GM23338 (cell line): ENCODE results near the gene MS4A15. TPM values are rescaled to one million over a fixed set of nuclear protein-coding genes. Genes with fewer than 3 reads are reported as not detected.
A peak's percentile ranks its signal among the peaks of the same experiment; 100 is the strongest.

Source experiments
- ATAC-seq: fragments of 200-7000 bp; cut with Tn5 transposase; 3 replicates; pipeline ENCODE4 v1.9.1; 2020
- DNase-seq: peaks from one replicate; pipeline ENCODE4 v3.0.0-alpha.2; 2015; ENCODE audit warnings: low spot score
- H2AFZ ChIP-seq: fragments of 200-600 bp; sonication (generic); 2 replicates; pipeline ENCODE4 v1.8.0; 2016; ENCODE audit warnings: antibody characterized with exemption, mild to moderate bottlenecking, moderate library complexity
- H3F3A ChIP-seq: fragments of 200-600 bp; sonication (generic); replicated peaks from 2 replicates; pipeline ENCODE4 v1.8.0; 2017; ENCODE audit warnings: antibody characterized with exemption, mixed run types, low read depth
- H3K27ac ChIP-seq: fragments of 200-600 bp; sonication (generic); 2 replicates; pipeline ENCODE4 v1.6.1; 2016; ENCODE audit warnings: low read depth
- H3K27me3 ChIP-seq: fragments of 200-600 bp; sonication (generic); 2 replicates; pipeline ENCODE4 v1.8.0; 2016; ENCODE audit warnings: mild to moderate bottlenecking, mixed run types, moderate library complexity; ENCODE audit not compliant: insufficient read depth
- H3K36me3 ChIP-seq: fragments of 200-600 bp; sonication (generic); 2 replicates; pipeline ENCODE4 v1.8.0; 2016; ENCODE audit warnings: mild to moderate bottlenecking; ENCODE audit not compliant: insufficient read depth
- H3K4me1 ChIP-seq: fragments of 200-600 bp; sonication (generic); 2 replicates; pipeline ENCODE4 v1.8.0; 2016; ENCODE audit warnings: mild to moderate bottlenecking, moderate library complexity; ENCODE audit not compliant: insufficient read depth
- H3K4me2 ChIP-seq: fragments of 200-600 bp; sonication (generic); 2 replicates; pipeline ENCODE4 v1.7.1; 2017; ENCODE audit warnings: mixed run types
- H3K4me3 ChIP-seq: fragments of 200-600 bp; sonication (generic); 2 replicates; pipeline ENCODE4 v1.6.1; 2016; ENCODE audit warnings: mixed run types
- H3K79me2 ChIP-seq: fragments of 200-600 bp; sonication (generic); replicated peaks from 2 replicates; pipeline ENCODE4 v1.8.0; 2017; ENCODE audit warnings: mild to moderate bottlenecking; ENCODE audit not compliant: insufficient read depth
- H3K9me2 ChIP-seq: fragments of 200-600 bp; sonication (generic); 2 replicates; pipeline ENCODE4 v1.8.0; 2017; ENCODE audit not compliant: insufficient read depth
- H4K20me1 ChIP-seq: fragments of 200-600 bp; sonication (generic); replicated peaks from 2 replicates; pipeline ENCODE4 v1.8.0; 2017; ENCODE audit warnings: mild to moderate bottlenecking; ENCODE audit not compliant: insufficient read depth
- H3K27ac Mint-ChIP-seq: 2 replicates; pipeline ENCODE4 v1.8.0; 2020; ENCODE audit warnings: inconsistent platforms, mild to moderate bottlenecking, moderate library complexity, mixed read lengths
- H3K27me3 Mint-ChIP-seq: 3 replicates; pipeline ENCODE4 v1.8.0; 2022; ENCODE audit warnings: low read depth, mild to moderate bottlenecking, moderate library complexity, mixed read lengths, inconsistent platforms; ENCODE audit not compliant: insufficient read depth, poor library complexity
- H3K36me3 Mint-ChIP-seq: 3 replicates; pipeline ENCODE4 v1.8.0; 2021; ENCODE audit warnings: low read depth, mild to moderate bottlenecking, inconsistent platforms, moderate library complexity, mixed read lengths
- H3K4me1 Mint-ChIP-seq: 3 replicates; pipeline ENCODE4 v1.8.0; 2020; ENCODE audit warnings: mild to moderate bottlenecking, inconsistent platforms, mixed read lengths
- H3K4me3 Mint-ChIP-seq: 3 replicates; pipeline ENCODE4 v1.8.0; 2021; ENCODE audit warnings: moderate library complexity, mild to moderate bottlenecking, inconsistent platforms, mixed read lengths
- H3K9me3 Mint-ChIP-seq: 3 replicates; pipeline ENCODE4 v1.8.0; 2020; ENCODE audit warnings: moderate library complexity, mild to moderate bottlenecking, inconsistent platforms, mixed read lengths
- STAT1 ChIP-seq: IDR thresholded peaks from one replicate; pipeline ENCODE4 v1.6.1; 2016; ENCODE audit warnings: antibody characterized with exemption; ENCODE audit not compliant: unreplicated experiment
- ZNF114 ChIP-seq: fragments of 250-450 bp; sonication (Bioruptor Pico); IDR thresholded peaks from 2 replicates; pipeline ENCODE4 v1.5.0; 2020; ENCODE audit warnings: mild to moderate bottlenecking, moderate library complexity
- ZNF331 ChIP-seq: fragments of 250-450 bp; sonication (Bioruptor Pico); IDR thresholded peaks from 2 replicates; pipeline ENCODE4 v1.5.0; 2020; ENCODE audit warnings: low read depth, mild to moderate bottlenecking, moderate library complexity
- polyA plus RNA-seq: library from polyadenylated mRNA; unstranded; fragments of >200 nt; fragmentation: Nextera tagmentation; extraction: Ambion mirVana; gene quantifications from 2 replicates; pipeline ENCODE4 v1.2.1, GENCODE V29; 2016
- total RNA-seq: library from RNA; depleted of rRNA; stranded (reverse); fragments of >200 nt; shearing (Covaris generic); gene quantifications from 2 replicates; pipeline ENCODE4 v1.2.3, GENCODE V29; 2014
- TF ChIP-seq, protein P1 (sequence below): fragments of 250-450 bp; sonication (Bioruptor Pico); IDR thresholded peaks from 2 replicates; pipeline ENCODE4 v1.5.0; 2020; ENCODE audit warnings: mild to moderate bottlenecking, moderate library complexity
- TF ChIP-seq, protein P2 (sequence below): IDR thresholded peaks from 2 replicates; pipeline ENCODE4 v1.6.1; 2016; ENCODE audit warnings: antibody characterized with exemption

Gene MS4A15
- total and polyA plus RNA-seq, 2 experiments from 2014 or later: 0.44 TPM; not detected in 1

- TF ChIP-seq, protein P1, sequence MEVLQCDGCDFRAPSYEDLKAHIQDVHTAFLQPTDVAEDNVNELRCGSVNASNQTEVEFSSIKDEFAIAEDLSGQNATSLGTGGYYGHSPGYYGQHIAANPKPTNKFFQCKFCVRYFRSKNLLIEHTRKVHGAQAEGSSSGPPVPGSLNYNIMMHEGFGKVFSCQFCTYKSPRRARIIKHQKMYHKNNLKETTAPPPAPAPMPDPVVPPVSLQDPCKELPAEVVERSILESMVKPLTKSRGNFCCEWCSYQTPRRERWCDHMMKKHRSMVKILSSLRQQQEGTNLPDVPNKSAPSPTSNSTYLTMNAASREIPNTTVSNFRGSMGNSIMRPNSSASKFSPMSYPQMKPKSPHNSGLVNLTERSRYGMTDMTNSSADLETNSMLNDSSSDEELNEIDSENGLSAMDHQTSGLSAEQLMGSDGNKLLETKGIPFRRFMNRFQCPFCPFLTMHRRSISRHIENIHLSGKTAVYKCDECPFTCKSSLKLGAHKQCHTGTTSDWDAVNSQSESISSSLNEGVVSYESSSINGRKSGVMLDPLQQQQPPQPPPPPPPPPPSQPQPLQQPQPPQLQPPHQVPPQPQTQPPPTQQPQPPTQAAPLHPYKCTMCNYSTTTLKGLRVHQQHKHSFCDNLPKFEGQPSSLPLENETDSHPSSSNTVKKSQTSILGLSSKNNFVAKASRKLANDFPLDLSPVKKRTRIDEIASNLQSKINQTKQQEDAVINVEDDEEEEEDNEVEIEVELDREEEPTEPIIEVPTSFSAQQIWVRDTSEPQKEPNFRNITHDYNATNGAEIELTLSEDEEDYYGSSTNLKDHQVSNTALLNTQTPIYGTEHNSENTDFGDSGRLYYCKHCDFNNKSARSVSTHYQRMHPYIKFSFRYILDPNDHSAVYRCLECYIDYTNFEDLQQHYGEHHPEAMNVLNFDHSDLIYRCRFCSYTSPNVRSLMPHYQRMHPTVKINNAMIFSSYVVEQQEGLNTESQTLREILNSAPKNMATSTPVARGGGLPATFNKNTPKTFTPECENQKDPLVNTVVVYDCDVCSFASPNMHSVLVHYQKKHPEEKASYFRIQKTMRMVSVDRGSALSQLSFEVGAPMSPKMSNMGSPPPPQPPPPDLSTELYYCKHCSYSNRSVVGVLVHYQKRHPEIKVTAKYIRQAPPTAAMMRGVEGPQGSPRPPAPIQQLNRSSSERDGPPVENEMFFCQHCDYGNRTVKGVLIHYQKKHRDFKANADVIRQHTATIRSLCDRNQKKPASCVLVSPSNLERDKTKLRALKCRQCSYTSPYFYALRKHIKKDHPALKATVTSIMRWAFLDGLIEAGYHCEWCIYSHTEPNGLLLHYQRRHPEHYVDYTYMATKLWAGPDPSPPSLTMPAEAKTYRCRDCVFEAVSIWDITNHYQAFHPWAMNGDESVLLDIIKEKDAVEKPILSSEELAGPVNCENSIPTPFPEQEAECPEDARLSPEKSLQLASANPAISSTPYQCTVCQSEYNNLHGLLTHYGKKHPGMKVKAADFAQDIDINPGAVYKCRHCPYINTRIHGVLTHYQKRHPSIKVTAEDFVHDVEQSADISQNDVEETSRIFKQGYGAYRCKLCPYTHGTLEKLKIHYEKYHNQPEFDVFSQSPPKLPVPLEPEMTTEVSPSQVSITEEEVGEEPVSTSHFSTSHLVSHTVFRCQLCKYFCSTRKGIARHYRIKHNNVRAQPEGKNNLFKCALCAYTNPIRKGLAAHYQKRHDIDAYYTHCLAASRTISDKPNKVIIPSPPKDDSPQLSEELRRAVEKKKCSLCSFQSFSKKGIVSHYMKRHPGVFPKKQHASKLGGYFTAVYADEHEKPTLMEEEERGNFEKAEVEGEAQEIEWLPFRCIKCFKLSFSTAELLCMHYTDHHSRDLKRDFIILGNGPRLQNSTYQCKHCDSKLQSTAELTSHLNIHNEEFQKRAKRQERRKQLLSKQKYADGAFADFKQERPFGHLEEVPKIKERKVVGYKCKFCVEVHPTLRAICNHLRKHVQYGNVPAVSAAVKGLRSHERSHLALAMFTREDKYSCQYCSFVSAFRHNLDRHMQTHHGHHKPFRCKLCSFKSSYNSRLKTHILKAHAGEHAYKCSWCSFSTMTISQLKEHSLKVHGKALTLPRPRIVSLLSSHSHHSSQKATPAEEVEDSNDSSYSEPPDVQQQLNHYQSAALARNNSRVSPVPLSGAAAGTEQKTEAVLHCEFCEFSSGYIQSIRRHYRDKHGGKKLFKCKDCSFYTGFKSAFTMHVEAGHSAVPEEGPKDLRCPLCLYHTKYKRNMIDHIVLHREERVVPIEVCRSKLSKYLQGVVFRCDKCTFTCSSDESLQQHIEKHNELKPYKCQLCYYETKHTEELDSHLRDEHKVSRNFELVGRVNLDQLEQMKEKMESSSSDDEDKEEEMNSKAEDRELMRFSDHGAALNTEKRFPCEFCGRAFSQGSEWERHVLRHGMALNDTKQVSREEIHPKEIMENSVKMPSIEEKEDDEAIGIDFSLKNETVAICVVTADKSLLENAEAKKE: no peak
- no peak for TF ChIP-seq ZNF114
Measured at GRCh38 chr11:60801194-60801593, 44.5 kb downstream of the MS4A15 start (continued).

DNA sequence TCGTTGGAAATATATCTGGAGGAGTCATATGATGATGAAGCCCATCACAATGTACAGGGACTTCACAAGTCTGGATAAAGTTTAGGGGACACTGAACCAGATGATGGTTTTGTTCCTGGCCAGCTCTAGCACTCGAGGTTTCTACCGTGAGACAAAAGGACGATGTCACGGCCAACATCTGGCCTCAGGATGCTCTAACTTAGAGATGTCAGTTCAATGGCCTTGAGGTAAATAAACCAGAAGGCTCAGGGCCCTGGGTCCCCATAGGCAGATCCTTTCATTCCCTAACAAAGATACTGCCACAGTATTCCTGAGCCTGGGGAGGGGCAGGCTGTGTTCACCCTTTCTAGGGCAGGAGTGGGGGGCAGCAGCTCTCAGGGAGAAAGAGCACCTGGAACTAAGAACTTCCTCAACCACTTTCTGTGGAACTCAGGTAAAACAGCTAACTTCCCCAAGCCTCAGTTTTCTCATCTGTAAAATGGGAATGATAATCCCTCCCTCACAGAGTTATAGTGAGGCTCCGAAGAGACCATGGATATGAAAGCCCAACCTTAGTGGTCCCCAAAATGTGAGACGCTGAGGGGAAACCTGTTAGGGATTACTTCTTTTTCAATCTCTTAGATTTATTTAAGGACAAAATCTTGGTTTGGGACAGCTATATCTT lies 46.7 kb downstream of the MS4A15 start:
- no peak overlapping the region for H3K4me2 ChIP-seq
- Mint-ChIP-seq H3K27ac (no peak overlapping the region), H3K27me3 (peaks cover 6% of the 10 kb centered on the region)

More for the DNA sequence above, 46.7 kb downstream of the MS4A15 start:
- Histone ChIP-seq H3K9me2 (no peaks in the 10 kb centered on the region), H3K4me1 (no peaks in the 10 kb centered on the region), H2AFZ (no peak overlapping the region), H3K79me2 (no peaks in the 10 kb centered on the region), H3K36me3 (no peaks in the 10 kb centered on the region), H4K20me1 (no peaks in the 10 kb centered on the region), H3K27ac (no peak overlapping the region), H3K4me3 (no peak overlapping the region), H3F3A (no peaks in the 10 kb centered on the region), H3K27me3 (no peaks in the 10 kb centered on the region)
- peak; percentile 6 for DNase-seq
- Mint-ChIP-seq H3K36me3 (no peaks in the 10 kb centered on the region), H3K4me3 (no peak overlapping the region), H3K4me1 (no peaks in the 10 kb centered on the region), H3K9me3 (no peaks in the 10 kb centered on the region)
- no peak for ATAC-seq
- TF ChIP-seq, protein P2, sequence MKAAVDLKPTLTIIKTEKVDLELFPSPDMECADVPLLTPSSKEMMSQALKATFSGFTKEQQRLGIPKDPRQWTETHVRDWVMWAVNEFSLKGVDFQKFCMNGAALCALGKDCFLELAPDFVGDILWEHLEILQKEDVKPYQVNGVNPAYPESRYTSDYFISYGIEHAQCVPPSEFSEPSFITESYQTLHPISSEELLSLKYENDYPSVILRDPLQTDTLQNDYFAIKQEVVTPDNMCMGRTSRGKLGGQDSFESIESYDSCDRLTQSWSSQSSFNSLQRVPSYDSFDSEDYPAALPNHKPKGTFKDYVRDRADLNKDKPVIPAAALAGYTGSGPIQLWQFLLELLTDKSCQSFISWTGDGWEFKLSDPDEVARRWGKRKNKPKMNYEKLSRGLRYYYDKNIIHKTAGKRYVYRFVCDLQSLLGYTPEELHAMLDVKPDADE: no peak
- TF ChIP-seq ZNF331 (CRISPR knock-in tag): no peak
- no peak for TF ChIP-seq STAT1
